ENCODE measurements around the gene FAM229A. TPM values are rescaled to one million over a fixed set of nuclear protein-coding genes. Genes with fewer than 3 reads are reported as not detected.

FAM229A gene, protein sequence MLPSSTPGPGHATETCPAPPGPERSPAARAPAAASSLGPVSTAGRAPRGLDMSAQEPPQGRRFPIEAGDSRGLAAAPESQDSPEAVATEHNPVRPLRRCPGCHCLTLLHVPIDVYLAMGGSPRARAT
- 2.4 and 3.9 TPM in 2 replicates for total RNA-seq

DNA sequence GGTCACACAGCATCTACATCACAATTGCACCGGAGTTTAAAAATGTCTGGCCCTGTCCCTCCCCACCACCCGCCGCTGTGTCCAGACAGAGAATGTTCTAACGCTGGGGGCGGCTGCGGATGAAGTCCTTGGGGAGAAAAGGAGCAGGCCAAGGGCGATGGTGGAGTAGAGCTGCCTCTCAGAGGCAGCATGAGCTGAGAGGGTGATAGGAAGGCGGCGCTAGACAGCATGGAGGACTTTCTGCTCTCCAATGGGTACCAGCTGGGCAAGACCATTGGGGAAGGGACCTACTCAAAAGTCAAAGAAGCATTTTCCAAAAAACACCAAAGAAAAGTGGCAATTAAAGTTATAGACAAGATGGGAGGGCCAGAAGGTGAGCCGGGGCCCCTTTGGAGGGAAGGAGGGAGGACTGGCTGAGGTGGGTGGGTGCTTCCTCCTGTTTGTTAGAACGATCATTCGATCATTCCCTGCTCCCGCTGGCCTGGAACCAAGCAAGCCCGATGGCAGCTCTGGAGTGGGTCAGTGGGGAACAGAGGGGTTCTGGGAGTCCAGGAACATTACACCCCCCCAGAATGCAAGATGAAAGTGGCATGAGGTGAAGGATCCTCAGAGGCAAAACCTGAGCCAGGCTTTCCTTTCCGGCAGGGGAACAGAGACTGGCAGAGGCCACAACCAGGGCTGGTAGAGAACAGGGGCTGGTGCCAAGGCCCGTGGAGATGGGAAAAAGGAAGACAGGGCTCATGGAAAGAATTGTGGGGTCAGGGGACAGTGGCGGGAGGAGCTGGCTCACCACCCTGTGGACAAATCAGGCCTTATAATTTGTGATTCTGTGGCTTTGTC is at the start of gene FAM229A, which contains the start of gene TSSK3:
Gene FAM229A (minus strand): TSS at position 12 of the 840 bp plus-strand sequence. CDS start 394 bp downstream, outside the sequence.
Gene TSSK3 (plus strand): TSS at position 66 of the 840 bp plus-strand sequence. CDS start 163 bp downstream, at position 229.

DNA sequence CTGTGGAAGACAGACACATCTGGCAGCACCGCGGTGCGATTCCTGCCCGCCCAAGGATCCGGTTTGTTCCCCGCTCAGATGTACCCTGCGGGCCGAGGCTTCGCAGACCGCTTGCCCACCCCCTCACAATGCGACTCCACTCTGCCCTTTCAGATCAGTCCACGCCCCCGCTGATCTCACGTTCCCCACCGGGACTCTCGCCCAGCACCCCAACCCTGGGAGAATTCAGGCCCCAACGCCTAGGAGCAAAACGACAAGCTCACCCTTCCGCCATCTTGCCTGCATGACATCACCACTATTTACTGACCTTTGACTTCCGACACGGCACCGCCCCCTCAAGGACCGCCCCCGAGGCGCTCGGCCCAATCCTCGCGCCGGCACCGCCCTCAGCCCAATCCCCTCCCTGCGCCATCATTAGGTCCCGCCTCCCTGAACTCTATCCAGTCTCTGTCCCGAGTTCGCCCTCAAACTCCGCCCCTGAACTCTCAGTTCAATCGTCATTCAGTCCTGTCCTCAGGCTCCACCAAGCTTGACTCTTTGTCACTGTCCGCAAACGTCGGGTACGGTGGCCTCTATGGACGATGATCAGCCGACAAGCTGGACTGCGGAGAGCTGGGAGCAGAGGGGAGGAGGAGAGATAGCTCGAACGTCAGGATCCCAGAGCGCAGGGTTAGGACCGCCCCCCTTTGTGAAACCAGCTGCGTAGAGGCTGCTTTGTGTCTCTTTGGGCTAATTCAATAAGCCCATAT is 32.0 kb upstream of the FAM229A start, which contains the start of gene BSDC1:
Gene BSDC1 (minus strand): TSS at position 301 of the 749 bp plus-strand sequence. CDS start 27 bp downstream, at position 274.

DNA sequence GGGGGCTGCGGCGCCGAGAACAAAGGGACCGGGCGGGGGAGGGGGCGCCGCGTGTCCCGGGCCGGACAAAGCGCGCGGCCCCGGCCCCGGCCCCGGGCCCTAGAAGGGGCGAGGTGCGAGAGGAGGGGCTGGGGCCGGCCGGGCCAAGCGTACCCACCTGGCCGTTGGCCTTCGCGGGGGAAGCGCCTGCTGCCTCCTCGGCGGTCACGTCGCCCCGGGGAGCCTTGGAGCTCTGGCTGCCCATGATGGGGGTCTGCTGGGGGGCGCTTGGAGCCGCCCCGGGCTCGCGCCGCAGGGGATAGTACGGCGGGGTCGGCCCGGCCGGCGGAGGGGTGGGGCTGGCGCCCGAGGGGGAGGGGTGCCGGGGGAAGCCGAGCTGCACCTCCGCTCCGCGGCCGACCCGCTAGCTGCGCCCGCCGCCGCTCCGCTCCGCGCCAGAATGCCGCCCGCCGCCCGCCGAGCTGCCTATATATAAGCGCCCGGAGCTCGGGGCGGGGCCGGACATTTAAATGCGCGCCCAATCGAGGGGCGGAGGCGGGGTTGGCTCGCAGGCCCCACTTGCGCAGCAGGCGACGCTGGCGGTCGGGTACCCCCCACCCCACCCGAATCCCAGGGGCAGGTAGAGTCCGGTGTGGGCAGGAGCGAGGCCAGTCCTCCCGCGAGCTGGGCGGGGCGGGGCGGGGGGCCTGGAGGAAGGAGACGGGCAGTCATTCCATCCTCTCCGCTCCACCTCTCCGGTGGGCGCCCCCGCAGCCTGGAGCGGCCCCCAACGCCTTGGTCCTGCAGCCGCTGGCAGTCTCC is 26.3 kb downstream of the FAM229A start, which contains the start of gene MARCKSL1:
Gene MARCKSL1 (minus strand): TSS at position 444 of the 801 bp plus-strand sequence. CDS start 200 bp downstream, at position 244.

Other genes starting within 250 kb of the FAM229A start
- gene TXLNA, start 182.8 kb downstream of the FAM229A start, total RNA-seq = 53.4 and 62.5 TPM in 2 replicates
- gene CCDC28B, start 161.9 kb downstream of the FAM229A start, total RNA-seq = 12.5 and 18.1 TPM in 2 replicates
- 0.54 and 0.79 TPM in 2 replicates for gene IQCC, start 156.8 kb downstream of the FAM229A start, total RNA-seq
- gene DCDC2B, start 153.4 kb downstream of the FAM229A start, total RNA-seq = not detected in 2 replicates
- gene TMEM234, start 140.1 kb downstream of the FAM229A start, total RNA-seq = 19.4 and 29.1 TPM in 2 replicates
- 163 and 360 TPM in 2 replicates for gene EIF3I, start 140.1 kb downstream of the FAM229A start, total RNA-seq
- gene FAM167B, start 115.3 kb downstream of the FAM229A start, total RNA-seq = 1.2 TPM in 1 of 2 replicates, not detected in the other
- 1.2 and 2.4 TPM in 2 replicates for gene LCK, start 111.2 kb downstream of the FAM229A start, total RNA-seq
- gene HDAC1, start 70.4 kb downstream of the FAM229A start, total RNA-seq = 72.1 and 80.5 TPM in 2 replicates
- gene MARCKSL1, start 26.3 kb downstream of the FAM229A start, total RNA-seq = 11.0 and 43.6 TPM in 2 replicates
- gene TSSK3, start 54 bp upstream of the FAM229A start, total RNA-seq = 0.39 TPM in 1 of 2 replicates, not detected in the other
- 68.7 and 76.1 TPM in 2 replicates for gene BSDC1, start 32.0 kb upstream of the FAM229A start, total RNA-seq
- gene ZBTB8B, start 102.6 kb upstream of the FAM229A start, total RNA-seq = 0.22 and 0.79 TPM in 2 replicates
- 10.5 and 11.0 TPM in 2 replicates for gene ZBTB8A, start 176.9 kb upstream of the FAM229A start, total RNA-seq